ENCODE results near the gene LIPE.

Gene LIPE

GRCh38 chr19:42378225-42379215, 48.7 kb downstream of the LIPE start:
- DNase-seq = no peak

GRCh38 chr19:42376177-42376555, 51.0 kb downstream of the LIPE start:
- no peak for DNase-seq

GRCh38 chr19:42375415-42376176, 51.6 kb downstream of the LIPE start:
- no peak for DNase-seq

- DNase-seq = no peak
These were observed 52.3 kb downstream of the LIPE start for GRCh38 chr19:42374826-42375376.

GRCh38 chr19:42370626-42371175, 56.5 kb downstream of the LIPE start:
- no peak for DNase-seq

- DNase-seq = no peak
These were observed 57.1 kb downstream of the LIPE start for GRCh38 chr19:42370068-42370520.

- DNase-seq = no peak
These were observed 57.6 kb downstream of the LIPE start for GRCh38 chr19:42369433-42370067.

- no peak for DNase-seq
These were observed 58.4 kb downstream of the LIPE start for GRCh38 chr19:42368765-42369164.

GRCh38 chr19:42368360-42368759, 58.8 kb downstream of the LIPE start:
- DNase-seq = no peak

GRCh38 chr19:42367929-42368328, 59.3 kb downstream of the LIPE start:
- DNase-seq = no peak

- no peak for DNase-seq
These were observed 60.5 kb downstream of the LIPE start for GRCh38 chr19:42366673-42367072.

GRCh38 chr19:42363614-42364346, 63.4 kb downstream of the LIPE start:
- DNase-seq = no peak

- no peak for DNase-seq
These were observed 64.2 kb downstream of the LIPE start for GRCh38 chr19:42362891-42363440.

GRCh38 chr19:42362342-42362741, 64.8 kb downstream of the LIPE start:
- no peak for DNase-seq

GRCh38 chr19:42361545-42361910, 65.7 kb downstream of the LIPE start:
- DNase-seq = no peak

GRCh38 chr19:42360787-42361544, 66.2 kb downstream of the LIPE start:
- DNase-seq = no peak

GRCh38 chr19:42357290-42357689, 69.9 kb downstream of the LIPE start:
- no peak for DNase-seq

GRCh38 chr19:42356686-42357085, 70.5 kb downstream of the LIPE start:
- DNase-seq = no peak

- no peak for DNase-seq
These were observed 71.3 kb downstream of the LIPE start for GRCh38 chr19:42355896-42356295.

GRCh38 chr19:42353341-42354015, 73.7 kb downstream of the LIPE start:
- no peak for DNase-seq

All from CD4-positive, alpha-beta T cell treated with Interleukin-17A for 1 hour (primary cell).